Stimulated activated CD8-positive, alpha-beta memory T cell treated with anti-CD3 and anti-CD28 coated beads, Interleukin-7, amount 100 ng/mL, for 48 hours (primary cell): ENCODE data around the gene TAF10.

ENCODE experiments used
- DNase-seq, 2 donors: peaks; one replicate each; pipeline ENCODE4 v3.0.0-alpha.2; 2020; ENCODE audit warnings: low read depth in 1 of 2; ENCODE audit errors: extremely low read depth in 1 of 2

TAF10 gene

DNA sequence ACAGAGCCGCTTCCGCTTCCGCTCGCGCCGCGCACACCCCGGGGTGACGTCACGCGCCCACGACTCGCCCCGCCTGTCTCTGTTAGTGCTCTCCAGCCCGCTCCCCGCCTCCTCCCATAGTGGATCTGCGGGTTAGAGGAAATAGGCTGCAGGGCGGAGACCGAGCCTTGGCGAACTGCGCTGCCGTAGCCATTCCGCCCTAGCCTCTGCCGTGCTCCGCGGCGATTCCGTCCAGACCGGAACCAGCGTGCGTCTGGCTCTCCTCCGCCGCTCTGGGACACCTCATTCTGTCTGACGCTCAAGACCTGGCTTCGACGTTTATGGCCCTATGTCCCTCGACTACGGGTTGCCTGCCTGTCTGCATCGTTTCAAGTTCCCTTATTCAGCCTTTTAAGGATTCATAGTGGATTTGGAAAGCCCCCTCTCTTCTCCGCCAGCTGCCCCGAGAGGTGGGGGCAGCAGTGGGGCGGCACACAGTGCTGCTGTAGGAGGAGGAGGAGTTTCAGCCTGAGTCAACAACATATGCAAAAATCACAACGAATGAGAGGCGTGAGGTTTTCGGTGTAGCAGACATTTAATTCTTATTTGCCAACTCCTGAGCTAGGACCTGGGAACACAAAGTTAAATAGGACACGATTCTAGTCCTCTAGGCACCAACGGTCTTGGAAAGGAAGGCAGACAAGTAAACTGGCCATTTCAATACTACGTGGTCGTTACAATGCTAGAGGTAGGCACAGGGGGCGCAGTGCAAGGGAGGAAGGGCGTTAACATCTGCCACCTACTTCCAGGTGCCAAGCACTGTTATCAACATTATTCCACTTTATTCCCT lies at the start of gene TAF10:
Gene TAF10 (minus strand): TSS at position 4 of the 829 bp plus-strand sequence. CDS start 27 bp downstream, outside the sequence.
- peak; percentile 90 to 92 for DNase-seq

DNA sequence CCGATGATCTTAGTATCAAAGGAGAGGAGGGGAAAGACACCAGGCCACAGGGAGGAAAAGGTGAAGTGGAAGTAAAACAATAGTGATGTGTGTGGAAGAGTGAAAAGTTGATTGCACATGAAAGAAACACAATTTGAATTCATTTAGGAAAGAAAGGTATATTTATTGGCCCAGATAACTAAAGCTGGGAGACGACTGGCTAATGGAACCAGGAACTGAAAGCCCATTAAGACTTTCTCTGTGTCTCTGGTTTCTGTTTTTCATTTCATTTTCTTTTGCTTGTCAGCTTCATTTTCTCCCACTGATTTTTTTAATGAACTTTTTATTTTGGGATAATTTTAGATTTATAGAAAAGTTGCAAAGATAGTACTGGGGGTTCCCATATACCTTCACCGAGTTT lies 48.7 kb upstream of the TAF10 start:
- no peak for DNase-seq

DNA sequence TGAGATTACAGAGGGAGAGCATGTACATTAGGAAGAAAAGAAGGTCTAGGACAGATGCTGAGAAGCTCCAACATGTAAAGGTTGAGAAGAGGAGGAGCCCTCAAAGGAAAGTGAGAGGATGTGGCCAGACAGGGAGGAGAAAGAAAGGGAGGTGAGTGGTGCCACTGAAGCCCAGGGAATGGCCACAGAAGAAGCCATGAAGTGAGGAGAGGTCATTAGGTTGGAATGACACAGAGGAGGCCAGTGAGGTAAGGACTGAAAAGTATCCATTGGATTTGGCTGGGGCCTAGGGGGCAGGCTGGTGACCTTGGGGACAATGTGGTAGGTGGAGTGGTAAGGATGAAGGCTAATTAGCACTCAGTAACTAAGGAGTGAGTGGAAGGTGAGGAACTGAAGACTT lies 46.6 kb upstream of the TAF10 start:
- DNase-seq, result no peak

DNA sequence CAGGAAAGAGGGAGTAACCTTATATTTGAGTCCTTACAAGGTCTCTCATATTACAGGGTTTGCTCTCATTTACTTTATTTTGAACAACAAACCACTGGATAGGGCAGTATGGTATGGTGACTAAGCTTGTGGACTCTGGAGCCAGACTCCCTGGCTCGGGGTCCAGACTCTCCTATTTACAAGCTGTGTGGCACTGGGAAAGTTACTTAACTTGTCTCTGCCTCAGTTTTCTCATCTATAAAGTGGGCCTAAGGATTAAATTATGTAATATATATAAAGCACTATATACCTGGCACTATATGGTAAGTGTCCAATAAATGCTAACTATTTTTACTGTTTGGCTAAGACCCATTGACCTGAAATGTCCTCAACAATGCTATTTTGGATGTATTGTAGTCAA lies 45.3 kb upstream of the TAF10 start:
- DNase-seq, result no peak

DNA sequence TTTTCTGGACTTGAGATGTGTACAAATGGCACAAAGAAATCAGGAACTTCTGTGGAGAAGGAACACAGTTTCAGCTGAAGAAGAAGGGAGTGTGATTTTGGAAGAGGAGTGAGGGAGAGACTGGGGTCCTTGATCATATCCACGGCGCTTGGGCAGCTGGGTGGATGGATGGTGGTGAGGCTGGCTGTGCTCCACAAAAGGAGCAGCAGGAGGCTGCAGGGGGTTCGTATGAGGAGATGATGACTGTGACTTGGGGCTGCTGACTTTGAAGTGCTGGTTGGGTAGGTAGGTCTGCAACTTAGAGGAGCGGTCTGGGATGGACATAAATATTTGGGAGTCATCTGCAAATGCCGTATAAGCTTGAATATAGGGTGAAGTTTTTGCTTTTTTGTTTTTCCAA lies 44.9 kb upstream of the TAF10 start:
- DNase-seq, result no peak

DNA sequence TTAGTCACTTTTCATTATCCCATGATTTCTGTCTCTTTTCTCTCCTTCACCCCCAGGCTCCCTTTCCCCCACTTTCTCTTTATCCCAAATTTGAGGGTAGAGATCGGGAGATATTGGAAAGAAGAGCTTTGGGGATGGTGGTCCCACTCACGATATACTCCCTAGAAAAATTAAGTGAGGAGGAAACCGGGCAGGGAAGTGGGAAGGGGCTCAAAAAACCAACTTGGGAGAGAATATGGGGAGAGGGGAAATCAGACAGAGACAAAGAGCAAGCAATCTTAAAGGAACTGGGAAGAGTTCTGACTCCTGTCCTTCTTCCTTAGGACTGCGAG lies 44.5 kb upstream of the TAF10 start:
- DNase-seq, result no peak

DNA sequence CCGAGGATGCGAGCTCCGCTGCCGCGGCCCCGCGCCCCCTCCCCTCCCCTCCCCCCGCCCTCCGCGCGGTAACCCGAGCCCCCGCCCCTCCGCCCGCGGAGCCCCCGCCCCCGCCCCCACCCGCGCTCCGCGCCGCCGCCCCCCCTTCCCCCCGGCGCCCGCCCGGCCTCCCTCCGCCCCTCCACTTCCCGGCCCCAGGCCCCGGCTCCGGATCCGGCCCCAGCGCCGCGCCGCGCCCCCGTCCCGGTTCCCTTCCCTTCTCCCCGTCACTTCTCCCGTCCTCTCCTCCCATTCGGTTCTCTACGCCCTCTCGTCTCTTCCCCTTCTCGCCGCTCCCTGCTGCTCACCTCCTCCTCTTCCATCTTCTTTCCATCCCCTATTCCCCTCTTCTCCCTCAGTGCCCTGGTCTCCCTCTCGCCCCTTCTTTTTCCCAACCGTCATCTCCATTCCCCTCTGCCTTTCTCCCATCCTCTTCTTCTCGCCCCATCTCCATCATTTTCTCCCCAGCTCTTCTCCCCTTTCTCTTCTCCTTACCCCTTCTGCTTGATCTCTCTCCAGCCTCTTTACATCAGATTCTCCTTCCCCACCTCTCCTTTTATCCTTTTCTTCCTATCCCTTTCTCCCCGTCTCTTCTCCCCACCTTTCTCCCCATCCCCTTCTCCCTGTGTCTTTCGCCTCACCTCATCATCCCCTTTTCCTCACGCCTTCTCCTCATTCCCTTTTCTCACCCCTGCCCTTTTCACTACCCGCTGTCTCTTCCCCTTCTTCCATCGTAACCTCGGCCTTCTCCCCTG lies 44.0 kb upstream of the TAF10 start, which contains the start of gene DCHS1:
Gene DCHS1 (minus strand): TSS at position 20 of the 794 bp plus-strand sequence. CDS start 14,196 bp downstream, outside the sequence.
- no peak for DNase-seq

DNA sequence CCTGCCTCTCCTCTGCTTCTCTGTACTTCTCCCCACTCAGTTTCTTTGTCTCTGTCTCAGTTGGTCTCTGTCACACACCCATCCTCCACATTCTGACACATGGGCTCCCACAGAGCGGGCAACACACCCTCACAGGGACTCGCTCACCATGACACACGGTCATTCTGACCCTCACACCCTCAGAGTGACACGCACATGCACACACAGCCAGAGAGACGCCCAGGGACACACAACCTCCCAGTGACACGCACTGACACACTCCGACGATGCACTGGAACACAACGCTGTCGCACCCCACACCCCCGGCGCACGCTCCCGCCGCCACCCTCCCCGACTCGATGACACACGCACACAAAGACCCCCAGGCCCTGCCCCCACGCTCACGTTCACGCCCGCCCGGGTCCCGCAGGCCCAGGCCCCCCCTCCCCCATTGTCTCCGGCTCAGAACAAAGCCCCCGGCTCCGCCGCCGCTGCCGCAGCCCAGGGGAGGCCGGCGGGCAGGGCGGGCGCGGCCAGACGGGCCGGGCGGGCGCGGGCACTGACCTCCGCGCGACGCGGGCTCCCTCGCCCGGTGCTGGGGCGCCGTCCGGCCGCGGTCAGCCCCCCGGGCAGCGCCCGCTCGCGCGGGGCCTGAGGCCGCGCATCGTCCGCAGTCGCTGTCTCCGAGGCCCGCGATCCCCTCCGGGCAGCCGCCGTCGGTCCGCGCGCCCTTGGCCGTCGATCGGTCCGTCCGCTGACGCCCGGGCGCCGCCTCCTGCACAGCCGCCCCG lies 43.2 kb upstream of the TAF10 start:
- no peak for DNase-seq

DNA sequence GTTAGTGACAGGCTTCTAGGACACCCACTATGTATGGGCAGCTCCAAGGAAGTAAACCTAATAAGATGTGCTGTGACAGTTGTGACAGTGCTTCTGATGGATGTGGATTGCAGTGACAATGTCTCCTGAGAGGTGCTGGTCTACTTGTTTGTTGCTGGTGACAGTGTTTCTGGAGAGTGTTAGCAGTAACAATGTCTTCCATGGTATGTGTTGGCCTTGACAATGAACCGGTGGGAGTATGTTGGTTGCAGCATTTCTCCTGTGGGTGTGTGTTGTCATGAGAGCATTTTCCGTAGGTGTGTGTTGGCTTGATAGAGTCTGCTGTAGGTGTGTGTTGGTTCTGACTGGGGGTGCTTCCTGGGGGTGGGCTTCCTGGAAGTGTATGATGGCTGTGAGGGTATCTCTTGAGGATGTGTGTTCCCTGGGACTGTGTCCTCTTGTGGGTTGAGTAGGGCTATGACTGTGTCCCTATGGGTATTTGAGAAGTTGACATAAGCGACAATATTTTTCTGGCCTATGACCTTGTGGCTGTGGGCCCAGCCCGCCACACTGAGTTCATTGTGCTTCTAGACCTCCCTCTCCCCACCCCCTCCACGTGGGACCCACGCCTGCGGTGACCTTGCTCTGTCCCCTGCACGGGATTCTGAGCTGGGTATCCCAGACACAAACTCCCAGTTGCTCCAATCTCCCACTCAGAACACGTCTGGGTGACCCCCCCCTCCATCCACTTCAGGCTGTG lies 42.4 kb upstream of the TAF10 start:
- DNase-seq, result no peak

DNA sequence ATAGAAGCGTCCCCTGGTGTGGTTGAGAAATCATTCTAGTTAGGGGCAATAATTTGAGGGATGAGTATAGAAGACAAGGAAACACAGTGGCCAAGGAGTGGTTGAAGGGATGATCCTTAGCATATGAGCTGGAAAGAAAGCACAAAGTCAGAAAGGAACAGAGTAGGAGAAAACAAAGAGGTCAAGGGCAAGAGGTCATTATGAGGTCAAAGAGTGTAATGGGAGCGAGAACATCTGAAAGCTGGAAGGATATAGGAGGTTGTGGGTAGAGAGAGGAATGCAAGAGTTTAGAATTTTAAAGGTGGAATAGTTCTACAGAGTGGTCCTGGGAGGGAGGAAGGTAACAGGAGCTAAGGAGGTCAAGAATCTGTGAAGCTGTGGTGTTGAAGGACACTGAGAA lies 41.6 kb upstream of the TAF10 start:
- DNase-seq, result no peak

DNA sequence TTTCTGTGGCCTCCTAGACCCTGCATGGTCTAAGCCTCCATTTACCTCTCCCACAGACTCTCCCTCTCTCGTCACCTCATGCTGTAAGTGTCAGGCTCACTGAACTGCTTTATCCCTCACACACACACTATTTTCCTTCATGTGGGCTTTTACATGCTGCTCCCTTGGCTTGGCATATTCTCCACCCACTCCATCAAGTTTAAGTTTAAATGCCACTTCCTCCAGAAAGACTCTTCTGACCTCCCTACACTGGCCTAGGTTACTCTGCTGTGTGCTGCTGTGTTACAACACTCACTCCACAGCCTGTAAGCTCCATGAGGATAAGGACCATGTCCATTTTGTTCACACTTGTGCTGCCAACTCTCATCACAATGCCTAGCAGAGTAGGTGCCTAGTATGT lies 41.1 kb upstream of the TAF10 start:
- DNase-seq, result no peak

DNA sequence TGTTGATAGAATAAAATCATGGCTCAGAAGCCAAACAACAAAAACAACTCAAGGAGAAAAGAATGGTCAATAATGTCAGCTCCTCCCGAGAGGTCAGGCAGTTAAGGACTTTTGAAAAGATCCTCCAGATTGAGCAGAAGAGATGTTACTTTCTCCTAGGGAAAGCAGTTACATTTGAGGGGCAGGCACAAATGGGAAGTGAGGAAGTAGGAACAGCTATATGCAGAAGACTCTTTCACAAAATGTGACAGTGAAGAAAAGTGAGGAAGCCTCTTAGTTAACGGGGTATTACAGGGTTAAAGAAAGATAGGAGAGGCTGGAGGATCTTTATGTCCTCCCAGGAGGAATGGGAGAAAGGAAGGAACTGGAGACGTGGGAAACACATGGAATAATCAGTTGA lies 40.2 kb upstream of the TAF10 start:
- no peak for DNase-seq

DNA sequence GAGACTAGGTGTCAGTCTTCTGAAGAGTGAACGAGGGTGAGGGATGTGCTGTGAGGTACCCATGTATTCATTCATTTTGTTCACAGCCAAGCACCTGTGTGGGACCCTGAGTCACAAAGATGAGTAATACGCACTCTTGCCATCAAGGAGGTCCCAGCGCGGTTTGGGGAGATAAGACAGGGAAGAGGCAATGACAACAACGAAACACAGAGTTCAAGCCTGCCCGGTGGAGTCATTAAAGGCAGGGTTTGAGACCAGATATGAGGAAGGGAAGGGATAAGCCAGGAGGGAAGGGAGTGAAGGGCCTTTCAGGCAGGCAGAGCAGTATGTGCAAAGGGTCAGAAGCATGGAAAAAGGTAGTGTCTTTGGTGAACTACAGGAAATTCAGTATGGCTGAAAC lies 39.0 kb upstream of the TAF10 start:
- peak in 1 of 2 donors; percentile 64 for DNase-seq

DNA sequence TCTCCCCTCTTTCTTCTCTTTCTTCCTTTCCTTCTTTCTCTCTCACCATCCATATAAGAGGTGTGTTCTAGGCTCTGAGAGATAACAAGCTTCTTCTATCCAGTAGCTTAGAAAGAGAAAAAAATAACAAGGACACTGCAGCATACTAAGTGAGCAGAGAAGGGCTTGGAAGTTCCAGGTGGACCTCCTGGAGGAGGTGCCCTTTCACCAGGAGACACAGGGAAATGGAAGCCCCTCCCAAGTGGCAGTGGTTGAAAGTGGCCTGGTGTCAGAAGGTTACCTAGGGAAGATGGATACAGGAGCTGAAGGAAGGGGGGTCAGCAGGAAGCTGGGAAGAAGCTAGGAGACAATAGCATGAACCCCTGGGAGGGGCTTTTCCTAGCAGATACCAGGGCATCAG lies 38.1 kb upstream of the TAF10 start:
- no peak for DNase-seq

DNA sequence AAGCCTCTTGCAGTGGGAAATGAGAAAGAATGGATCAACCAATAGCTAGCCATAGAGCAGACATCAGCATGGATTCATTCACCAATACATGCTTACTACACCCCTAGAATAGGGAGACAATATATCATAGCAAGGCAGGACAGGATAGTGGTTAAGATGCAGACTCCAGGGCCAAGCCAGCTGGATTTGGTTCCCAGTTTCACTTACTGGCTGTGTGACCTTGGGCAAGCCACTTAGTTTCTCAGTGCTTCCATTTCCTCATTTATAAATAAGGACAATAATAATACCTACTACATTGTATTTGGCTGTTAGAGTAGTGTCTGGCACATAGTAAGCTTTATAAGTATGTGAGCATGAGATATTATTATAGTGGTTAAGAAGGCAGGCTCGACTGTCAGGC lies 36.5 kb upstream of the TAF10 start:
- DNase-seq, result no peak

DNA sequence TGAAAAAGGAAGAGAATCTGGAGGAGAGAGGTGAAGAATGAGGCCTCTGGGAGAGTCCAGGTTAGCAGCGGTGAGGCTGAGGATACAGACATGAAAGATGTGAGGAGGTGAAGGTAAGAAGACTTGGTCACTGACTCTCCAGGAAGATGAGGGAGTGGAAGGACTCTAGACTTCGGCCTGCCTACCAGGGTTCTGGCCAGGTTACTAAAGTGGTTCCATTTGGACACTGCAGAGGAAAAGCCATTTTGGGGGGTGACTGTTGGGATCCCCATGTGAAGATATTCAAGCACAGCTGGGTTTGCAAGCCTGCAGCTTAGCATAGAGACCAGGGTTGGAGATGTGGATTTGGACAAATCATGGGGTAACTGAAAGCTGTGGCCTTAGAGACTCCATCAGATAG lies 35.8 kb upstream of the TAF10 start:
- DNase-seq, result no peak

DNA sequence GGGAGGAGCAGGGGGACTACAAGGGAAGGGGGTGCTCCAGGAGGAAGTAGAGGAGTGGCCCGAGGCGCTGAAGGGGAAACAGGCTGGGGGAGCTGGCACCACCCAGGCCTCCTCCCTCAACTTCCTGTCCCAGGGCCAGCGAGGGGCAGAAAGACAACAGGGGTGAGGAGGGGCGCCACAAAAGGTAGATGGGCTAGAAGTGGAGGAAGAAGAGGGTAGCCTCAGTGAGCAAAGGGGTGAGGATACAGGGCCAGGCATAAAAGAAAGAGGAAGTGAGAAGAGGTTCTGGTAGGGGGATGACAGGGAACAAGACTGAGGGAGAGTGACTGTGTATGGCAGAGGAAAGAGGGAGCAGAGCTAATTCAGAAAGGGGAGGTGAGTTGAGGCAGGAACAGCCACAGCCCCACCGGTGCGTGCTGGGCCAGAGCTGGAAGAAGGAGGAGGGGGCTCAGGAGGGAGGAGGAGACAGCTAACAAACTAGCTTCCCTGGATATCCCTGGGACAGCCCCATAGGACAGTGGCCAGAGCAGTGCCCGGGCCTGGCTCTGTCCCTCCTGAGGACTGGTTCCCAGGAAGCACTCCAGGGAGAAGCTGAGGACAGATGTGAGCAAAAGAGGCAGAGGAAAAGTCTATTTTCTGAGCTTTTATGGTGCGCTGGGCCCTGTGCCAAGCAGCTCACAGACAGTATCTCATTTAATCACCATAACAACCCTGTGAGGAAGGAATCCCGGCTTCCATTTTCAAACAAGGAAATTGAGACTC lies 35.1 kb upstream of the TAF10 start:
- no peak for DNase-seq

DNA sequence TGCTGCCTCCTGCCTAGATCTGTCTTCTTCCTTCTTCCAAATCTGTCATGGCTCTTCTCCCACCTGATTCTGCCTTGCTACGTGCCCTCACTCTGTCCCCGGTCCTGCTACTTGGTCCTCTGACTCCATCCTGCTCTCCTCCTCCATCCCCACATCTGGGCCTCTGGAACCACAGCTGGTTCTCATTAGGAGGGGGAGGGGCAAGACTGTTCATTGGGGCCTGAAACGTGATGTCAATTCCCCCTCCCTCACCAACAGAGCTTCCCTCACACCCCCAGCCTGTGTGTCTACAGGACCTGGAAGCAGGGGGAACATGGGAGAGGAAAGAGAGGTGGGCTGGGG lies 34.5 kb upstream of the TAF10 start:
- DNase-seq, result no peak

DNA sequence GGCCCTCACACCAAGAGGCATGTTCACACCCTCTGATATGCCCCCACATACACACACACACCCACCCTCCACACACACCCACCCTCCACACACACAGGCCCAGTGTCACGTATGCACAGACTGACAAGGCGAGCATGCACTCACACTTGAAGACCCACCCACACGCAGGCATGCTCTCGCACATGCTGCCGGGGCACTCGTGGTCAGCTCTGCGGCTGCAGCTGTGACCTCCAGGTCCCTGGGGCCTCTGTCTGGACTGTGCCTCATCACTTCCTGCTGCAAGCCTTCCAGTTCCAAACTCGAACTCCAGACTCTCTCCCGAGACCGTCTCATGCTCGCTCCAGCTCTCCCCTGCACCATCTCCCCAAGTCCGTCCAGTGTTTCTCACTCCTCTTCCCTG lies 34.1 kb upstream of the TAF10 start:
- no peak for DNase-seq

DNA sequence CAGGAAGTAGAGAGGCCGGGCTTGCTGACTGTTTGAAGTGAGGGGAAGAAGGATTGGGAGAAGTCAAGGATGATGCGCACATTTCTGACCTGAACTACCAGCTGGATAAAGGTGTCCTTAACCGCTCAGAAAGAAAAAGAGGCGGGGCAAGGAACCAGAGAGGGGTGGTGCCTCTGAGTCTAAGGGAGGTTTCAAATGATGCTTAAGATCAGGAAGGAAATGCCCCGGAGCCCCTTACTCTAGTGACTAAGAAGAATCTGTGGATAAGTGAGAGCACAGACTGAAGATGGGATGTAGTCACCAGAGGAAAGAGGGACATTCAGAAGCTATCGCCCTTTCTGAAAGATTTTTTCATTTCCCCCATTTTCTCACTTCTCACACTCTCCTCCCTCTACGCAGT lies 30.9 kb upstream of the TAF10 start:
- no peak for DNase-seq
